SK-N-SH treated with all-trans-retinoic acid at 6 μM for 48 hours (cell line): ENCODE measurements around the gene PCLO.

Experiments
- ATAC-seq: fragments of 200-7000 bp; cut with Tn5 transposase; 3 replicates; pipeline ENCODE4 v1.9.1; 2020; ENCODE audit warnings: mild to moderate bottlenecking, moderate library complexity
- ARNTL ChIP-seq: fragments of 450-650 bp; formaldehyde crosslinking; IDR thresholded peaks from 2 replicates; pipeline ENCODE4 v1.5.0; 2020; ENCODE audit warnings: low read depth, mild to moderate bottlenecking, moderate library complexity, borderline replicate concordance
- BACH2 ChIP-seq: fragments of 250-450 bp; sonication (Bioruptor Pico); IDR thresholded peaks from 2 replicates; pipeline ENCODE4 v1.9.0; 2021; ENCODE audit warnings: mild to moderate bottlenecking, borderline replicate concordance
- CSDC2 ChIP-seq: fragments of 250-450 bp; sonication (Bioruptor Pico); IDR thresholded peaks from 2 replicates; pipeline ENCODE4 v1.5.0; 2020; ENCODE audit warnings: mild to moderate bottlenecking, moderate library complexity
- ESRRG ChIP-seq: fragments of 250-450 bp; sonication (Bioruptor Pico); IDR thresholded peaks from 2 replicates; pipeline ENCODE4 v1.6.1; 2021; ENCODE audit warnings: mild to moderate bottlenecking
- GLIS3 ChIP-seq: fragments of 250-450 bp; sonication (Bioruptor Pico); IDR thresholded peaks from 2 replicates; pipeline ENCODE4 v1.5.0; 2020; ENCODE audit warnings: mild to moderate bottlenecking, moderate library complexity
- ISL1 ChIP-seq: fragments of 250-450 bp; sonication (Bioruptor Pico); IDR thresholded peaks from 2 replicates; pipeline ENCODE4 v2.1.2; 2022; ENCODE audit warnings: mild to moderate bottlenecking, moderate library complexity
- OSR1 ChIP-seq: fragments of 250-450 bp; sonication (Bioruptor Pico); IDR thresholded peaks from 2 replicates; pipeline ENCODE4 v1.8.0; 2022; ENCODE audit warnings: moderate library complexity, mild to moderate bottlenecking, inconsistent platforms
- PATZ1 ChIP-seq: fragments of 250-450 bp; sonication (Bioruptor Pico); IDR thresholded peaks from 2 replicates; pipeline ENCODE4 v1.8.0; 2020; ENCODE audit warnings: mild to moderate bottlenecking, moderate library complexity, borderline replicate concordance
- POU6F1 ChIP-seq: fragments of 250-450 bp; sonication (Bioruptor Pico); IDR thresholded peaks from 2 replicates; pipeline ENCODE4 v1.8.0; 2021; ENCODE audit warnings: low read depth, mild to moderate bottlenecking, moderate library complexity, borderline replicate concordance
- PPARA ChIP-seq: fragments of 250-450 bp; sonication (Bioruptor Pico); IDR thresholded peaks from 2 replicates; pipeline ENCODE4 v1.5.0; 2020; ENCODE audit warnings: mild to moderate bottlenecking, borderline replicate concordance
- RARB ChIP-seq: fragments of 250-450 bp; sonication (Bioruptor Pico); IDR thresholded peaks from 2 replicates; pipeline ENCODE4 v1.8.0; 2021; ENCODE audit warnings: mild to moderate bottlenecking, moderate library complexity
- SNAI2 ChIP-seq: fragments of 250-450 bp; sonication (Bioruptor Pico); IDR thresholded peaks from 2 replicates; pipeline ENCODE4 v1.5.0; 2020; ENCODE audit warnings: mild to moderate bottlenecking, moderate library complexity
- TCF4 ChIP-seq: fragments of 250-450 bp; sonication (Bioruptor Pico); IDR thresholded peaks from 2 replicates; pipeline ENCODE4 v1.8.0; 2021; ENCODE audit warnings: mild to moderate bottlenecking, moderate library complexity, borderline replicate concordance
- TOX ChIP-seq: fragments of 250-450 bp; sonication (Bioruptor Pico); IDR thresholded peaks from 2 replicates; pipeline ENCODE4 v1.8.0; 2021; ENCODE audit warnings: mild to moderate bottlenecking, moderate library complexity, borderline replicate concordance
- ZC3H10 ChIP-seq: fragments of 250-450 bp; sonication (Bioruptor Pico); IDR thresholded peaks from 2 replicates; pipeline ENCODE4 v1.5.1; 2021; ENCODE audit warnings: mild to moderate bottlenecking, moderate library complexity
- ZFP3 ChIP-seq: fragments of 250-450 bp; sonication (Bioruptor Pico); IDR thresholded peaks from 2 replicates; pipeline ENCODE4 v1.5.0; 2020; ENCODE audit warnings: mild to moderate bottlenecking, moderate library complexity
- ZFP30 ChIP-seq: fragments of 450-650 bp; formaldehyde crosslinking; IDR thresholded peaks from 2 replicates; pipeline ENCODE4 v1.5.0; 2022; ENCODE audit warnings: mild to moderate bottlenecking, moderate library complexity
- ZNF565 ChIP-seq: fragments of 450-650 bp; formaldehyde crosslinking; conservative IDR thresholded peaks from 2 replicates; pipeline ENCODE4 v1.5.0; 2020; ENCODE audit warnings: low read depth, mild to moderate bottlenecking, moderate library complexity
- ZNF8 ChIP-seq: fragments of 450-650 bp; formaldehyde crosslinking; IDR thresholded peaks from 2 replicates; pipeline ENCODE4 v1.5.0; 2020; ENCODE audit warnings: mild to moderate bottlenecking, moderate library complexity
- TF ChIP-seq, protein P1 (sequence below): fragments of 250-450 bp; sonication (Bioruptor Pico); IDR thresholded peaks from 2 replicates; pipeline ENCODE4 v1.5.0; 2020; ENCODE audit warnings: mild to moderate bottlenecking, moderate library complexity
- TF ChIP-seq, protein P2 (sequence below): fragments of 250-450 bp; sonication (Bioruptor Pico); IDR thresholded peaks from 2 replicates; pipeline ENCODE4 v1.5.1; 2021; ENCODE audit warnings: mild to moderate bottlenecking, moderate library complexity

PCLO gene

GRCh38 chr7:82926477-82926876 lies 236.2 kb downstream of the PCLO start:
- no peak for TF ChIP-seq ARNTL (CRISPR knock-in tag)
- TF ChIP-seq RARB = no peak
- TF ChIP-seq TOX = no peak
- no peak for TF ChIP-seq TCF4 (CRISPR knock-in tag)
- no peak for TF ChIP-seq PATZ1 (CRISPR knock-in tag)
- no peak for TF ChIP-seq GLIS3 (CRISPR knock-in tag)
- no peak for TF ChIP-seq ZFP30
- TF ChIP-seq, protein P1, sequence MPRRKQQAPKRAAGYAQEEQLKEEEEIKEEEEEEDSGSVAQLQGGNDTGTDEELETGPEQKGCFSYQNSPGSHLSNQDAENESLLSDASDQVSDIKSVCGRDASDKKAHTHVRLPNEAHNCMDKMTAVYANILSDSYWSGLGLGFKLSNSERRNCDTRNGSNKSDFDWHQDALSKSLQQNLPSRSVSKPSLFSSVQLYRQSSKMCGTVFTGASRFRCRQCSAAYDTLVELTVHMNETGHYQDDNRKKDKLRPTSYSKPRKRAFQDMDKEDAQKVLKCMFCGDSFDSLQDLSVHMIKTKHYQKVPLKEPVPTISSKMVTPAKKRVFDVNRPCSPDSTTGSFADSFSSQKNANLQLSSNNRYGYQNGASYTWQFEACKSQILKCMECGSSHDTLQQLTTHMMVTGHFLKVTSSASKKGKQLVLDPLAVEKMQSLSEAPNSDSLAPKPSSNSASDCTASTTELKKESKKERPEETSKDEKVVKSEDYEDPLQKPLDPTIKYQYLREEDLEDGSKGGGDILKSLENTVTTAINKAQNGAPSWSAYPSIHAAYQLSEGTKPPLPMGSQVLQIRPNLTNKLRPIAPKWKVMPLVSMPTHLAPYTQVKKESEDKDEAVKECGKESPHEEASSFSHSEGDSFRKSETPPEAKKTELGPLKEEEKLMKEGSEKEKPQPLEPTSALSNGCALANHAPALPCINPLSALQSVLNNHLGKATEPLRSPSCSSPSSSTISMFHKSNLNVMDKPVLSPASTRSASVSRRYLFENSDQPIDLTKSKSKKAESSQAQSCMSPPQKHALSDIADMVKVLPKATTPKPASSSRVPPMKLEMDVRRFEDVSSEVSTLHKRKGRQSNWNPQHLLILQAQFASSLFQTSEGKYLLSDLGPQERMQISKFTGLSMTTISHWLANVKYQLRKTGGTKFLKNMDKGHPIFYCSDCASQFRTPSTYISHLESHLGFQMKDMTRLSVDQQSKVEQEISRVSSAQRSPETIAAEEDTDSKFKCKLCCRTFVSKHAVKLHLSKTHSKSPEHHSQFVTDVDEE = no peak
- TF ChIP-seq, protein P2, sequence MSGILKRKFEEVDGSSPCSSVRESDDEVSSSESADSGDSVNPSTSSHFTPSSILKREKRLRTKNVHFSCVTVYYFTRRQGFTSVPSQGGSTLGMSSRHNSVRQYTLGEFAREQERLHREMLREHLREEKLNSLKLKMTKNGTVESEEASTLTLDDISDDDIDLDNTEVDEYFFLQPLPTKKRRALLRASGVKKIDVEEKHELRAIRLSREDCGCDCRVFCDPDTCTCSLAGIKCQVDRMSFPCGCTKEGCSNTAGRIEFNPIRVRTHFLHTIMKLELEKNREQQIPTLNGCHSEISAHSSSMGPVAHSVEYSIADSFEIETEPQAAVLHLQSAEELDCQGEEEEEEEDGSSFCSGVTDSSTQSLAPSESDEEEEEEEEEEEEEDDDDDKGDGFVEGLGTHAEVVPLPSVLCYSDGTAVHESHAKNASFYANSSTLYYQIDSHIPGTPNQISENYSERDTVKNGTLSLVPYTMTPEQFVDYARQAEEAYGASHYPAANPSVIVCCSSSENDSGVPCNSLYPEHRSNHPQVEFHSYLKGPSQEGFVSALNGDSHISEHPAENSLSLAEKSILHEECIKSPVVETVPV (CRISPR knock-in tag) = no peak
- no peak for TF ChIP-seq SNAI2 (CRISPR knock-in tag)
- TF ChIP-seq OSR1 (CRISPR knock-in tag) = no peak
- no peak for TF ChIP-seq ESRRG
- TF ChIP-seq ZC3H10 (CRISPR knock-in tag) = no peak
- TF ChIP-seq ZFP3 (CRISPR knock-in tag) = no peak
- no peak for TF ChIP-seq ISL1
- ATAC-seq = no peak

- TF ChIP-seq TCF4 (CRISPR knock-in tag) (no peak), ISL1 (no peak), ESRRG (no peak), OSR1 (CRISPR knock-in tag) (no peak), PPARA (CRISPR knock-in tag) (no peak), PATZ1 (CRISPR knock-in tag) (no peak)
- TF ChIP-seq, protein P2 (CRISPR knock-in tag) = no peak
- TF ChIP-seq, all 23 proteins: peak for 0
- no peak for ATAC-seq
These were observed 237.4 kb downstream of the PCLO start for GRCh38 chr7:82925331-82925730.

DNA sequence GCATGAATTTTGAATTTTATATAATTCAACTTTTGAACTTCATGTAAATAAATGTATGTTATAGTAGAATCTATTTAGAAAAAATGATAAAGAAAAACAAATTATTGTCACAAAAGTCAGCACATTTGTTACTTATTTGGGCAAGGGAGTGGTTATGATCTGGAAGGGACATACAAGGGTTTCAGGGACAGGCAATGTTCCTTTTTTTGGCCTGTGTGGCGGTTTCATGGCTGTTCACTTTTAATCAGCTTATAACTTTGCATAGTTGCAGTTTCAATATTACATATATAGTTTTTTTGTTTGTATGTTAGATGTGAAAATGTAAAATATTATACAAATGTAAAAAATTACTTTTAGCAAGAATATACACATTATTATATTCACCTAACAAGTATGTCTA lies 256.2 kb downstream of the PCLO start:
- no peak for TF ChIP-seq POU6F1 (CRISPR knock-in tag)
- TF ChIP-seq, protein P1 = no peak
- TF ChIP-seq BACH2 (CRISPR knock-in tag) = no peak
- TF ChIP-seq, protein P2 (CRISPR knock-in tag) = no peak
- TF ChIP-seq ZNF8 (CRISPR knock-in tag) = no peak
- no peak for TF ChIP-seq OSR1 (CRISPR knock-in tag)
- TF ChIP-seq ZNF565 (CRISPR knock-in tag) = no peak
- no peak for TF ChIP-seq CSDC2
- no peak for ATAC-seq
